Right atrium auricular region (tissue), 2 donors: ENCODE results near the gene DDX46. TPM values are rescaled to one million over a fixed set of nuclear protein-coding genes. Genes with fewer than 3 reads are reported as not detected.
"Not testable (repeated sequence)": the region's sequence is repeated elsewhere in the genome, so short reads cannot be mapped to it uniquely, and the experiment has no call there.

ENCODE experiments used
- DNase-seq: peaks from one replicate; pipeline ENCODE4 v3.0.0-alpha.2; 2019; ENCODE audit warnings: low spot score
- H3K27ac ChIP-seq, 2 donors: fragments of 200-600 bp; sonication (generic); 1 replicate in 1 of 2; 2 replicates in 1 of 2; pipeline ENCODE4 v1.5.1; 2016 to 2019
- H3K27me3 ChIP-seq, 2 donors: fragments of 200-600 bp; sonication (generic); one replicate each; pipeline versions ENCODE4 v1.5.1 to v1.6.0; 2017 to 2019
- H3K36me3 ChIP-seq: fragments of 200-600 bp; sonication (generic); one replicate; pipeline ENCODE4 v1.5.1; 2016
- H3K4me1 ChIP-seq, 2 donors: fragments of 200-600 bp; sonication (generic); one replicate each; pipeline versions ENCODE4 v1.5.1 to v1.6.0; 2017 to 2019
- H3K4me3 ChIP-seq, 2 donors: fragments of 200-600 bp; sonication (generic); 1 replicate in 1 of 2; 2 replicates in 1 of 2; pipeline ENCODE4 v1.5.1; 2017 to 2019; ENCODE audit warnings: mild to moderate bottlenecking in 1 of 2, moderate library complexity in 1 of 2
- H3K9me3 ChIP-seq, 2 donors: fragments of 200-600 bp; sonication (generic); one replicate each; pipeline ENCODE4 v1.5.1; 2019
- total RNA-seq, 2 donors: library from RNA; depleted of rRNA; stranded (reverse); fragments of >200 nt; gene quantifications; one replicate each; pipeline ENCODE4 v1.1.0, GENCODE V29; 2016
- TF ChIP-seq, protein P1 (sequence below), 2 donors: fragments of 200-600 bp; sonication (generic); IDR thresholded peaks; one replicate each; pipeline ENCODE4 v1.5.1; 2019; ENCODE audit warnings: antibody characterized with exemption in 2 of 2

DDX46 gene
- total RNA-seq, 2 donors from 2014 or later: 12.2 to 13.4 TPM

GRCh38 chr5:134851307-134851923 lies 92.8 kb downstream of the DDX46 start:
- Histone ChIP-seq H3K36me3 (peaks cover 20% of the 10 kb centered on the region), H3K27ac (no peak overlapping the region), H3K4me3 (no peak overlapping the region), H3K9me3 (no peaks in the 10 kb centered on the region), H3K4me1 (peaks cover 0 to 34% of the 10 kb centered on the region in 2 donors), H3K27me3 (no peaks in the 10 kb centered on the region)
- TF ChIP-seq, protein P1, sequence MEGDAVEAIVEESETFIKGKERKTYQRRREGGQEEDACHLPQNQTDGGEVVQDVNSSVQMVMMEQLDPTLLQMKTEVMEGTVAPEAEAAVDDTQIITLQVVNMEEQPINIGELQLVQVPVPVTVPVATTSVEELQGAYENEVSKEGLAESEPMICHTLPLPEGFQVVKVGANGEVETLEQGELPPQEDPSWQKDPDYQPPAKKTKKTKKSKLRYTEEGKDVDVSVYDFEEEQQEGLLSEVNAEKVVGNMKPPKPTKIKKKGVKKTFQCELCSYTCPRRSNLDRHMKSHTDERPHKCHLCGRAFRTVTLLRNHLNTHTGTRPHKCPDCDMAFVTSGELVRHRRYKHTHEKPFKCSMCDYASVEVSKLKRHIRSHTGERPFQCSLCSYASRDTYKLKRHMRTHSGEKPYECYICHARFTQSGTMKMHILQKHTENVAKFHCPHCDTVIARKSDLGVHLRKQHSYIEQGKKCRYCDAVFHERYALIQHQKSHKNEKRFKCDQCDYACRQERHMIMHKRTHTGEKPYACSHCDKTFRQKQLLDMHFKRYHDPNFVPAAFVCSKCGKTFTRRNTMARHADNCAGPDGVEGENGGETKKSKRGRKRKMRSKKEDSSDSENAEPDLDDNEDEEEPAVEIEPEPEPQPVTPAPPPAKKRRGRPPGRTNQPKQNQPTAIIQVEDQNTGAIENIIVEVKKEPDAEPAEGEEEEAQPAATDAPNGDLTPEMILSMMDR (IDR thresholded peaks at IDR 0.05): peak in 1 of 2 donors; percentile 42
- no peak for DNase-seq

DNA sequence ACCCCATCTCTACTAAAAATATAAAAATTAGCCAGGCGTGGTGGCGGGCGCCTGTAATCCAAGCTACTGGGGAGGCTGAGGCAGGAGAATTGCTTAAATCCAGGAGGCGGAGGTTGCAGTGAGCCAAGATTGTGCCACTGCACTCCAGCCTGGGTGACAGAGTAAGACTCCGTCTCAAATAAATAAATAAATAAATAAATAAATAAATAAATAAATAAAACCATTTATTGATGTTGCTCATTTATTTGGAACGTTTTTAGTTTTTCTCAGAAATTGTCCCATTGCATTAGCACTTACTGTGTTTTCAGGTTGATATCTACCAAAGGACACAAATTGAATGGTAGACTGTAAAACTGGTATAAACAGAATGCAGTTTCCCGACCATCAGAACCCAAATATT lies 97.9 kb downstream of the DDX46 start:
- not testable (repeated sequence) for H3K4me3 ChIP-seq, H3K27ac ChIP-seq, DNase-seq, H3K9me3 ChIP-seq, H3K4me1 ChIP-seq, H3K27me3 ChIP-seq
- H3K36me3 ChIP-seq: peaks cover 48% of the 10 kb centered on the region

DNA sequence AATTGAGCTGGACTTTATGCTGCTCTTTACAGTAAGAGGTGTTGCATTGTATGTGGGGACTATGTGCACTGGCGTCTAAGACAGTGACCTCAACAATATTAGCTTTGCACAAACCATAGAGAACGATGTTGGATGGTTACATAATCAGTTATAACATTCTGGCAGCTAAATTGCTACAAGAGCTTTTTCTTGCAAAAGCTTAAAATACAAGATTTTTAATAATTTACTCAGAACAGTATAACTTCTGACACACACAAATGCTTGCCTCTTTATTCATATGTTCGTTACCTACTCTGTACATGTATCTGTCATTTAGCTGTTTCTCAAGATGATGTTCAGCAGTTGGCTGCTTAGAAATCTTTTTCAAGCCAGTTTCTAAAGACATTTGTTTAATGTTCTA lies 98.8 kb downstream of the DDX46 start:
- no peaks in the 10 kb centered on the region for H3K9me3 ChIP-seq
- TF ChIP-seq, protein P1 (IDR thresholded peaks at IDR 0.05): no peak
- H3K4me1 ChIP-seq: no peaks in the 10 kb centered on the region
- H3K27ac ChIP-seq: no peak overlapping the region
- DNase-seq: no peak
- H3K36me3 ChIP-seq: peaks cover 48% of the 10 kb centered on the region
- no peaks in the 10 kb centered on the region for H3K27me3 ChIP-seq
- H3K4me3 ChIP-seq: no peak overlapping the region

DNA sequence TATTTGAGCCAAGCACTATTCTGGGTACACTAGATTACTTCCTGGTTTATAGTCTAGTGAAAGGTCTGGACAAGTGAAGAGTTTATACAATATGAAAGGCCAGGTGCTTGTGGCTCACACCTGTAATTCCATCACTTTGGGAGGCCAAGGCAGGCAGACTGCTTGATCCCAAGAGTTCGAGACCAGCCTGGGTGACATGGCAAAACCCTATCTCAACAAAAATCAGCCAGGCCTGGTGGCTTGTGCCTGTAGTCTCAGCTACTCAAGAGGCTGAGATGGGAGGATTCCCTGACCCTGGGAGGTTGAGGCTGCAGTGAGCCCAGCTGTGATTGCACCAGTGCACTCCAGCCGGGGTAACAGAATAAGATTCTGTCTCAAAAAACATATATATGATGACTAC lies 106.1 kb downstream of the DDX46 start:
- H3K36me3 ChIP-seq: peaks cover 11% of the 10 kb centered on the region
- DNase-seq: no peak
- TF ChIP-seq, protein P1 (IDR thresholded peaks at IDR 0.05): no peak
- no peak overlapping the region for H3K4me3 ChIP-seq
- no peak overlapping the region for H3K27ac ChIP-seq
- no peaks in the 10 kb centered on the region for H3K9me3 ChIP-seq
- H3K4me1 ChIP-seq: no peaks in the 10 kb centered on the region
- H3K27me3 ChIP-seq: no peaks in the 10 kb centered on the region

GRCh38 chr5:134873494-134873893 lies 114.9 kb downstream of the DDX46 start:
- DNase-seq: no peak
- Histone ChIP-seq H3K4me1 (peaks cover 0 to 20% of the 10 kb centered on the region in 2 donors), H3K36me3 (no peaks in the 10 kb centered on the region), H3K27ac (peak overlapping the region; percentile 96 to 98), H3K27me3 (no peaks in the 10 kb centered on the region), H3K9me3 (no peaks in the 10 kb centered on the region), H3K4me3 (peak overlapping the region in 1 of 2 donors; percentile 85)
- TF ChIP-seq, protein P1 (IDR thresholded peaks at IDR 0.05): no peak

- no peaks in the 10 kb centered on the region for H3K27me3 ChIP-seq
- peak within 1 kb of the TSS; percentile 96 to 98 for H3K27ac ChIP-seq
- H3K4me1 ChIP-seq: peaks cover 0 to 24% of the 10 kb centered on the region in 2 donors
- peak within 1 kb of the TSS; percentile 85 to 88 for H3K4me3 ChIP-seq
- TF ChIP-seq, protein P1 (IDR thresholded peaks at IDR 0.05): no peak
- H3K36me3 ChIP-seq: no peaks in the 10 kb centered on the region
- peak; percentile 89 for DNase-seq
- H3K9me3 ChIP-seq: no peaks in the 10 kb centered on the region
Measured at GRCh38 chr5:134873987-134874830, 115.6 kb downstream of the DDX46 start, which contains the start of gene TXNDC15. Gene TXNDC15, plus strand, starts transcription at chr5:134874371. Its CDS starts 57 bp downstream, at chr5:134874428.
